Loucy (cell line): ENCODE data around the gene CHCHD6.

Source experiments
- CTCF ChIP-seq: fragments of 200-600 bp; sonication (generic); conservative IDR thresholded peaks from 2 replicates; pipeline ENCODE4 v1.5.1; 2014; ENCODE audit warnings: mild to moderate bottlenecking, antibody characterized with exemption, low read length
- EZH2phosphoT487 ChIP-seq: fragments of 200-600 bp; IDR thresholded peaks from 2 replicates; pipeline ENCODE4 v1.6.1; 2018; ENCODE audit warnings: antibody characterized with exemption, mild to moderate bottlenecking, moderate library complexity, borderline replicate concordance

- TF ChIP-seq CTCF (no peak), EZH2phosphoT487 (no peak)
Measured at GRCh38 chr3:126798521-126798920, 94.5 kb downstream of the CHCHD6 start.
